A549 treated with dexamethasone at 1 μM for 4 hours (cell line): ENCODE results near the gene WNT1. TPM values are rescaled to one million over a fixed set of nuclear protein-coding genes. Genes with fewer than 3 reads are reported as not detected.

Experiments used
- total RNA-seq: library from RNA; stranded (reverse); fragments of 200-300 nt; extraction: Qiagen RNA extraction; gene quantifications from 5 replicates; pipeline ENCODE4 v1.2.3, GENCODE V29; 2022

Gene WNT1
- 0.07 to 0.28 TPM (median 0.18 TPM) in 5 replicates for total RNA-seq

GRCh38 chr12:48978291-48978740 lies at the start of gene WNT1:
TSS of gene WNT1 (plus strand) at chr12:48978322. CDS start at chr12:48978651, 329 bp downstream.

DNA sequence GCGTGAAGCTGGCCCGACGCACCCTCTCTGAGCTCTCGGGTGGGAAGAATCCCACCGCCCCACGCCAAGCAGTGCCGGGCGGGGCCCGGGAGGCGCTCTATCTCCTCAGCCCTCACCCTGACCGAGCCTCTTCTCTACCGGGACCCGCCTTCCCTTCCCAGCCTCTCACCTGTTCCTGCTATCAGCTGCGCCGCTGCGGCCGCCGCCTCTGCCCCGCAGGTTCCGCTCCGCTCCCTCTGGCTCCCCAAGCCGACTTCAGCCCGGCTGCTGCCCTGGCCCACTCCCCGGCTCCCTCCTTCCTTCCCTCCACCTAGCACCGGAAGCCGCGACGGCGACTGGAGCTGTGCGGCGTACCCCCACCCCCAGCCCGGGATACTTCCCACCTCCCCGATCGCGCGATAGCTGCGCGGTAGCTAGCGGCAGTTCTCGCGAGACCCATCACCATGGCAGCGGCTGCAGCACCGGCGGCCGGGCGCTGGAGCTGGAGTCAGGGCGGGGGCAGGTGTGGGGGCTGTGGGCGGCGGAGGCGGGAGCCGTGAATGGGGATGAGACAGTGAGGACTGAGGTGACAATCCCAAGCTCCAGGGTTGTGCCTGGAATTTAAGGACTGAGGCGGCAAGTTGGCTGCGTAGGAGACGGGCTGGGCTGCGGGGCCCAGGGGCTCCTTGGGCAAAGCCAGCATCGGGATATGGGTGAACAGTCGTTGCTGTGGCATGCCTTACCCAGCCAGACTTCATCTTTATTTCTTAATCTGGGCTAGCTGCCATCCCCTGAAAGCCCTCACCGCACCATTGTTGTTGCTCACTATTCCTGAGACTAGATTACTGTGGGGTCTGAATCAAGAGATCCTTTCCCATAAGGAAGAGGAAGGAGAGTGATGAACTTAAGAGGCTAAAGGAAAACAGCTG lies 20.7 kb upstream of the WNT1 start, which contains the start of gene ARF3:
TSS of gene ARF3 (minus strand) at position 347 of the 908 bp plus-strand sequence. CDS start 16,392 bp downstream, outside the sequence.

DNA sequence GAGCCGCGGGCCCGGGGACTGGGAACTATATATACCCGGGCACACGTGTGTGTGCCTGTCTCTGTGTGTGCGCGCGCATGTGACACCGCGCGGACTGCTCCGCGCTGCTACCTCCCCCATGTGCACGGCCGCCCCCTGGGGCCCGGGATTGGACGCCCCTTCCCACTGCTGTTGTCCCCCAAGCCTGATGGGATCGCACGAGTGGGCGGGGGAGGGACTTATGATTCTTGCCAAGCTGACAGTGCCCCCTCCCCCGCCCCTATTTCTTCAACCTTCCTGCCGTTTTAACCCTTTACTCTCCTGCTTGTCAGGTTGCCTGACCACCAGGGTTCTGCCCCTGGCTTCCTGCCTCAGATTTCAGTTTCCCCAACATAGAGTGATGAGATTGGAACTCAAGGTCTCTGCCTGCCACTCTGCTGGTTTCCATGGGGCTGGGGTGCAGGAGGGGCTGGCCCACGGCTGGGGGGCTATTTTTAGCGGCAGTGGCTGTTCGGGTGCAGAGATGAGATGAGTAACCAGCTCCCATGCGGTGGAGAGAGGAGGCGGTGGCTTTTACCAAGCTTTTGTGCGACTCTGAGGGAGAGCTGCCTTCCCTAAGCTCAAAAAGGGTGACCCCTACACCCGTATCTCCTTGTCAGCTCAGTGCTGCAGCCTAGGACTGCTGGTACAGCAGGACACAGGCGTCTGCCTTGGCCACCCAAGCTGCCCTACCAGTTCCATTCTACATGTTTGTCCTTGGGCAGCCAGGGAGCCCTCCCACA lies 21.4 kb downstream of the WNT1 start, which contains the start of gene DDN:
TSS of gene DDN (minus strand) at position 5 of the 761 bp plus-strand sequence. CDS start 88 bp downstream, outside the sequence.

DNA sequence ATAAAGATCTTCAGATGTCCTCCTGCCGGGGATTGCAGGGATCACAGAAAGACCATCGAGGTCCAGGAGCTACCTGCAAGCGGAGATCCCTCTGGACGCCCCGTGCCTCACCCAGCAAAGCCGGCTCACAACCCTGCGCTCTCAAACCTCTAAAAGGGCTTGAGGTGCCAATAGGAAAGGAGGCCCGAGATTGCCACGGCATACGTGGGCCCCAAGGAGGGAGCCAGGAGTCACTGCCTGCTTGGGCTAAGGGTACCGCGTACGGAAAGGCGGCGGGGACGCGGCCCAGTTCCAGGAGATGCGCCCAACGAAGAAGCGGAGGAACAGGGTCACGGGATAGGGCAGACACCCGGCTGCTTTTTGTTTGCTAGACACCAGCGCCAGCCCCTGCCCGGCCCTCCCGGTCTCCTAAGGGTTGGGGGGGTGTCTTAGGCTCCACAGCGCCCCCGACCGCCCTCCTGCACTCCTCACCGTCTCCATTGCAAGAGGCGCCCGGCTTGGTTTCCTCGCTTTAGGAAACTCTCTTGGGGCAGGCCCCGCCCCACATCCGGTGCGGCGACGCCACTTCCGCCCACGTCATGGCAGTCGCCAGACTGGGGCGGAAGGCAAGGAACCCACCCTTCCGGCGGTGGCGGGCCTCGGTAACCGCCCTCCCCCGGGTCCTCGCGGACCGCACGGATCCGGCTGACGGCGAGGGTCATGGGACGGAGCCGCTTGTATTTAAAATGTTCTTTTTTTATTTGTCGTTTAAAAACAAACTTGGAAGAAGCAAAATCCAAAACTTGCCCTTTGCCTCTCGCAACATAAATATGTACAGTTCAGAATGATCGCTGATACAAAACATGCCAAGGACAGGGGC lies 40.4 kb downstream of the WNT1 start, which contains the start of gene PRKAG1:
TSS of gene PRKAG1 (minus strand) at position 516 of the 859 bp plus-strand sequence. CDS start at position 480, 36 bp downstream.

Other genes with a start within 250 kb of the WNT1 start
- 8.1 to 12.2 TPM (median 10.3 TPM) in 5 replicates for gene ADCY6, start 189.2 kb upstream of the WNT1 start, total RNA-seq
- gene CACNB3, start 159.8 kb upstream of the WNT1 start, total RNA-seq, result 24.4 to 36.9 TPM (median 29.6 TPM) in 5 replicates
- gene DDX23, start 126.2 kb upstream of the WNT1 start, total RNA-seq, result 67.5 to 84.0 TPM (median 80.1 TPM) in 5 replicates
- 2.6 to 4.7 TPM (median 3.1 TPM) in 5 replicates for gene RND1, start 112.5 kb upstream of the WNT1 start, total RNA-seq
- gene FKBP11, start 52.8 kb upstream of the WNT1 start, total RNA-seq, result 52.7 to 58.9 TPM (median 55.2 TPM) in 5 replicates
- gene ARF3, start 20.8 kb upstream of the WNT1 start, total RNA-seq, result 113 to 164 TPM (median 152 TPM) in 5 replicates
- gene WNT10B, start 6.6 kb upstream of the WNT1 start, total RNA-seq, result 1.5 to 2.4 TPM (median 2.2 TPM) in 5 replicates
- 0.56 to 0.71 TPM (median 0.67 TPM) in 5 replicates for gene DDN, start 21.1 kb downstream of the WNT1 start, total RNA-seq
- 40.6 to 44.3 TPM (median 41.4 TPM) in 5 replicates for gene PRKAG1, start 40.5 kb downstream of the WNT1 start, total RNA-seq
- gene KMT2D, start 82.5 kb downstream of the WNT1 start, total RNA-seq, result 30.0 to 46.2 TPM (median 40.4 TPM) in 5 replicates
- gene RHEBL1, start 91.7 kb downstream of the WNT1 start, total RNA-seq, result 2.9 to 4.4 TPM (median 4.0 TPM) in 5 replicates
- gene DHH, start 116.5 kb downstream of the WNT1 start, total RNA-seq, result not detected in 5 replicates
- 11.5 to 17.2 TPM (median 14.4 TPM) in 5 replicates for gene LMBR1L, start 132.5 kb downstream of the WNT1 start, total RNA-seq
- gene TUBA1B, start 153.1 kb downstream of the WNT1 start, total RNA-seq, result 2,131 to 2,545 TPM (median 2,326 TPM) in 5 replicates
- 197 to 241 TPM (median 217 TPM) in 5 replicates for gene TUBA1A, start 210.8 kb downstream of the WNT1 start, total RNA-seq